ENCODE results near the gene SLMAP.

DNA sequence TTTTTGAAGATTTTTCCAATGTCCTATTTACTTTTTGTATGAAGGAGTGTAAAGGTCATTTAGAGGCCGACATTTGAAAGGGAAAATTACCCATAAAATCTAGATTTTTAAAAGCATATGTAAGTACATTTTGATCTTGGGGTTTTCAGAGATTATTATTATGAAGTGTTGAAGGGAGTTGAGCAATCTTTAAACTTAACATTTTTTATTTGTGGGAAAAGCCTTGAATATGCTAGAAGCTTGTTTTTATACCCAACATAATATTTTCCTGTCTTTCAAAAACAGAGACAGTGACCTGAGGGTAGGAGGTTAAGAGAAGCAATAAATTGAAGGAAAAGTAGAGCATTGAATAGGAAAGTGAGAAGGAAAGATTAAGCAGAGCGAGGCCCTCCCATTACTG lies 85.7 kb downstream of the SLMAP start:
- TF ChIP-seq, protein P1, sequence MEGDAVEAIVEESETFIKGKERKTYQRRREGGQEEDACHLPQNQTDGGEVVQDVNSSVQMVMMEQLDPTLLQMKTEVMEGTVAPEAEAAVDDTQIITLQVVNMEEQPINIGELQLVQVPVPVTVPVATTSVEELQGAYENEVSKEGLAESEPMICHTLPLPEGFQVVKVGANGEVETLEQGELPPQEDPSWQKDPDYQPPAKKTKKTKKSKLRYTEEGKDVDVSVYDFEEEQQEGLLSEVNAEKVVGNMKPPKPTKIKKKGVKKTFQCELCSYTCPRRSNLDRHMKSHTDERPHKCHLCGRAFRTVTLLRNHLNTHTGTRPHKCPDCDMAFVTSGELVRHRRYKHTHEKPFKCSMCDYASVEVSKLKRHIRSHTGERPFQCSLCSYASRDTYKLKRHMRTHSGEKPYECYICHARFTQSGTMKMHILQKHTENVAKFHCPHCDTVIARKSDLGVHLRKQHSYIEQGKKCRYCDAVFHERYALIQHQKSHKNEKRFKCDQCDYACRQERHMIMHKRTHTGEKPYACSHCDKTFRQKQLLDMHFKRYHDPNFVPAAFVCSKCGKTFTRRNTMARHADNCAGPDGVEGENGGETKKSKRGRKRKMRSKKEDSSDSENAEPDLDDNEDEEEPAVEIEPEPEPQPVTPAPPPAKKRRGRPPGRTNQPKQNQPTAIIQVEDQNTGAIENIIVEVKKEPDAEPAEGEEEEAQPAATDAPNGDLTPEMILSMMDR (IDR thresholded peaks at IDR 0.05), result no peak
- no peak for TF ChIP-seq POLR2A (IDR thresholded peaks at IDR 0.05)

Data from uterus (tissue), 2 donors.